ENCODE data around the gene RAB25. TPM values are rescaled to one million over a fixed set of nuclear protein-coding genes. Genes with fewer than 3 reads are reported as not detected.

RAB25 gene
- total and polyA plus RNA-seq, 4 donors: 0.67 to 2.0 (median 0.92) TPM

- H3K9ac ChIP-seq (ENCODE audit: low read depth in 1 of 2, low read length in 2 of 2): no peak overlapping the region
- WGBS: 95% methylated on average over 3 of the region's 3 CpGs
These were observed 47.1 kb downstream of the RAB25 start for GRCh38 chr1:156108057-156108456.

More at GRCh38 chr1:156108057-156108456, 47.1 kb downstream of the RAB25 start:
- Histone ChIP-seq H3K27ac (ENCODE audit: low read depth in 1 of 2, low read length in 2 of 2) (no peak overlapping the region), H3K4me3 (ENCODE audit: low read depth in 1 of 3, low read length in 3 of 3) (no peak overlapping the region), H3K36me3 (ENCODE audit: control insufficient read depth in 4 of 4, insufficient read depth in 3 of 4, low read depth in 1 of 4, low read length in 3 of 4) (no peaks in the 10 kb centered on the region), H3K9me3 (ENCODE audit: control insufficient read depth in 4 of 4, low read length in 3 of 4) (no peaks in the 10 kb centered on the region), H3K4me1 (ENCODE audit: control insufficient read depth in 4 of 4, insufficient read depth in 4 of 4, low read length in 3 of 4) (peaks cover 0 to 10% (median 5%) of the 10 kb centered on the region in 4 donors), H3K27me3 (ENCODE audit: control insufficient read depth in 4 of 4, insufficient read depth in 4 of 4, low read length in 3 of 4) (no peaks in the 10 kb centered on the region)
- no peak for TF ChIP-seq EGR1 (IDR thresholded peaks at IDR 0.05; ENCODE audit: low read depth in 2 of 2)
- TF ChIP-seq NR2F2 (IDR thresholded peaks at IDR 0.05): no peak
- TF ChIP-seq TAF1 (conservative IDR thresholded peaks at IDR 0.05): no peak
- TF ChIP-seq HNF4G (IDR thresholded peaks at IDR 0.05): no peak
- no peak for TF ChIP-seq ZBTB33 (IDR thresholded peaks at IDR 0.05)
- TF ChIP-seq FOXA2 (IDR thresholded peaks at IDR 0.05): no peak
- TF ChIP-seq JUND (IDR thresholded peaks at IDR 0.05): no peak
- TF ChIP-seq CTCF (IDR thresholded peaks at IDR 0.05; ENCODE audit: low read depth, low read length, missing input control): no peak
- no peak for TF ChIP-seq YY1 (IDR thresholded peaks at IDR 0.05)
- no peak for TF ChIP-seq HNF4A (conservative IDR thresholded peaks at IDR 0.05)
- no peak for TF ChIP-seq REST (IDR thresholded peaks at IDR 0.05)
- no peak for DNase-seq (ENCODE audit: low spot score)
